OCI-LY7 (cell line): Measurements from ENCODE around the gene DENND1A. TPM values are rescaled to one million over a fixed set of nuclear protein-coding genes. Genes with fewer than 3 reads are reported as not detected.

Experiments
- BruUV-seq: library from RNA; stranded (reverse); fragments of 400-500 nt; replicated peaks from 2 replicates; lab custom pipeline; 2021; lab: Mats Ljungman, UMichigan
- CTCF ChIA-PET: fragments of 300-600 bp; sonication (Branson Sonifier 250); formaldehyde crosslinking; loops from one replicate; lab custom pipeline; 2022; ENCODE audit warnings: antibody characterized with exemption; ENCODE audit not compliant: unreplicated experiment; lab: Charles Lee
- POLR2A ChIA-PET: fragments of 300-600 bp; sonication (Branson Sonifier 250); formaldehyde crosslinking; loops from one replicate; lab custom pipeline; 2022; ENCODE audit warnings: antibody characterized with exemption; lab: Charles Lee
- DNase-seq: peaks from one replicate; pipeline ENCODE4 v3.0.0-alpha.2; 2015; ENCODE audit warnings: low spot score
- H2AFZ ChIP-seq: fragments of 200-600 bp; sonication (generic), shearing (Covaris generic); 2 replicates; pipeline ENCODE4 v1.6.1; 2014; ENCODE audit warnings: mild to moderate bottlenecking, antibody characterized with exemption, low read length, moderate library complexity
- H3K27ac ChIP-seq: fragments of 200-600 bp; sonication (generic); 2 replicates; pipeline ENCODE4 v1.5.1; 2014; ENCODE audit warnings: mixed run types, low read depth, mild to moderate bottlenecking, moderate library complexity, low read length, inconsistent platforms; ENCODE audit not compliant: poor library complexity, severe bottlenecking
- H3K36me3 ChIP-seq: fragments of 200-600 bp; sonication (generic); 2 replicates; pipeline ENCODE4 v1.6.1; 2014; ENCODE audit warnings: mild to moderate bottlenecking, antibody characterized with exemption, low read length, moderate library complexity, mixed read lengths; ENCODE audit not compliant: insufficient read depth
- H3K4me1 ChIP-seq: fragments of 200-600 bp; sonication (generic); 2 replicates; pipeline ENCODE4 v1.5.1; 2014; ENCODE audit warnings: mild to moderate bottlenecking, low read length; ENCODE audit not compliant: insufficient read depth, poor library complexity, severe bottlenecking
- H3K4me2 ChIP-seq: fragments of 200-600 bp; sonication (generic); 2 replicates; pipeline ENCODE4 v1.6.1; 2014; ENCODE audit warnings: mild to moderate bottlenecking, low read length
- H3K4me3 ChIP-seq: fragments of 200-600 bp; sonication (generic); 2 replicates; pipeline ENCODE4 v1.5.1; 2014; ENCODE audit warnings: mild to moderate bottlenecking, low read depth, low read length; ENCODE audit not compliant: poor library complexity, severe bottlenecking
- H3K79me2 ChIP-seq: fragments of 200-600 bp; sonication (generic); 2 replicates; pipeline ENCODE4 v1.6.1; 2016; ENCODE audit warnings: low read depth, mild to moderate bottlenecking, low read length, moderate library complexity, mixed read lengths; ENCODE audit not compliant: insufficient read depth
- H3K9me2 ChIP-seq: fragments of 200-600 bp; sonication (generic); 2 replicates; pipeline ENCODE4 v1.6.1; 2016; ENCODE audit warnings: mild to moderate bottlenecking, low read length, mixed read lengths; ENCODE audit not compliant: insufficient read depth
- H3K9me3 ChIP-seq: fragments of 200-600 bp; sonication (generic); 2 replicates; pipeline ENCODE4 v1.6.1; 2014; ENCODE audit warnings: mild to moderate bottlenecking, mixed run types, low read length, mixed read lengths
- H4K20me1 ChIP-seq: fragments of 200-600 bp; sonication (generic); 2 replicates; pipeline ENCODE4 v1.6.1; 2014; ENCODE audit warnings: mild to moderate bottlenecking, antibody characterized with exemption, low read length, moderate library complexity, mixed read lengths; ENCODE audit not compliant: insufficient read depth
- CTCF ChIP-seq: fragments of 200-600 bp; sonication (generic); conservative IDR thresholded peaks from 2 replicates; pipeline ENCODE4 v1.5.1; 2014; ENCODE audit warnings: mild to moderate bottlenecking, antibody characterized with exemption, low read length, moderate library complexity, mixed read lengths
- EZH2phosphoT487 ChIP-seq: fragments of 200-600 bp; sonication (generic); IDR thresholded peaks from 2 replicates; pipeline ENCODE4 v1.6.1; 2018; ENCODE audit warnings: low read depth, borderline replicate concordance, mild to moderate bottlenecking, mixed run types, antibody characterized with exemption, low read length, moderate library complexity, mixed read lengths
- intact Hi-C: fragments of 100-400 bp; cut with micrococcal nuclease; formaldehyde crosslinking; loops from one replicate; pipeline ENCODE4 v1.10.0; 2022; ENCODE audit not compliant: unreplicated experiment
- total RNA-seq, 2 experiments: library from RNA; depleted of rRNA in 1 of 2; stranded (reverse); fragments of >200 nt in 1 of 2; shearing (Covaris generic) in 1 of 2; gene quantifications; 2 replicates each; pipeline ENCODE4 v1.2.3, GENCODE V29; 2014 to 2022

The DENND1A gene
- total RNA-seq, 2 experiments from 2014 or later = 17.9 to 36.3 TPM

GRCh38 chr9:123876750-123877149, 53.2 kb downstream of the DENND1A start:
- TF ChIP-seq EZH2phosphoT487 = no peak
- CTCF ChIA-PET = no interaction called here
- Histone ChIP-seq H3K27ac (no peak overlapping the region), H3K9me3 (no peaks in the 10 kb centered on the region), H3K9me2 (no peaks in the 10 kb centered on the region), H3K4me3 (no peak overlapping the region), H4K20me1 (no peaks in the 10 kb centered on the region), H2AFZ (no peak overlapping the region), H3K79me2 (no peaks in the 10 kb centered on the region), H3K36me3 (peaks cover 18% of the 10 kb centered on the region), H3K4me2 (no peak overlapping the region), H3K4me1 (no peaks in the 10 kb centered on the region)
- DNase-seq = no peak
- intact Hi-C loops = no loop called here
- POLR2A ChIA-PET = no interaction called here
- no TSS peak for BruUV-seq

DNA sequence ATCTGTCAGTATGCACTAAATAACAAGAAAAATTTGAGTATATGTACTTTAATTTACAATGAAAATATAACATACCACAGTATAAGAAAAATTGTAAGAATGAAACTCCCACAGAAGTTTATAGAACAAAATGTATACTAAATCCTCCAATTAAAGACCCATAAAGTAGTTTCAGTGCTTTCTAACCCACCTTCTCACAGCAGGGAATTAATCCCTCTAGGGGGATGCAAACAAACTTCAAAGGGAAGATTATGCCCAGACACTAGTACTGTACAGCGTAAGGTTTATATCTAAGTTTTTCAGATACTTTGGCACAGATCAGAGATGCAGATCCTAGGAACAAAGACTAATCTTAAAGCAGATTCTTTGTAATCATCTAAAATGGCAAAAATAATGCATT, 57.2 kb downstream of the DENND1A start:
- intact Hi-C loops = no loop called here
- TF ChIP-seq CTCF = no peak
- CTCF ChIA-PET = no interaction called here

DNA sequence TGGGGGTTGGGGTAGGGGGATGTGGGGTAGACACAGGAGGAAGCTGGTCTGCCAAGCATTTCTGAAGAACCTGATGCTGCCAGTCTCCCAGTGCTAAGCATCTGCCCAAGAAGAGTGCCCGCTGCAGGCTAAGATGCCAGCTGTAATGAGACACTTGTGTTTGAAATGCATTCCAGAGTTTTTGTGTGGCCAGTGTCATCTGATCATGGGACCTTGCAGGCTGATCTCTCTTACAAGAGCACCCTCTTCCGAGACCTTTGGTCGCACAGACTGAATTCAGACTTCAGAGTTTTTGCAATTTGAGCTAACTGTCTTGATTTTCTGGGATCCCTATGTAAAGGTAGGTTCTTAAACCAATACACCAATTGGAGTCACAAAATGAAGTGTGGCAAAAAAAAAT, 58.1 kb downstream of the DENND1A start:
- CTCF ChIA-PET = no interaction called here
- TF ChIP-seq CTCF = no peak
- no peak for TF ChIP-seq EZH2phosphoT487
- no peak overlapping the region for H2AFZ ChIP-seq
- H3K79me2 ChIP-seq = no peaks in the 10 kb centered on the region
- no peaks in the 10 kb centered on the region for H3K9me2 ChIP-seq
- no peak overlapping the region for H3K27ac ChIP-seq
- H4K20me1 ChIP-seq = no peaks in the 10 kb centered on the region
- peaks cover 8% of the 10 kb centered on the region for H3K36me3 ChIP-seq
- no TSS peak for BruUV-seq
- intact Hi-C loops = no loop called here
- no peaks in the 10 kb centered on the region for H3K9me3 ChIP-seq
- DNase-seq = no peak
- H3K4me2 ChIP-seq = no peak overlapping the region
- POLR2A ChIA-PET = interaction anchor here (0.5 to 1.2 kb wide), 4 partner anchors 37 to 891 kb away, joined by 3 read pairs; no protein-coding TSS in a partner anchor
- H3K4me3 ChIP-seq = no peak overlapping the region
- peaks cover 8% of the 10 kb centered on the region for H3K4me1 ChIP-seq

More for the DNA sequence above, 57.2 kb downstream of the DENND1A start:
- H3K79me2 ChIP-seq = no peaks in the 10 kb centered on the region
- no peaks in the 10 kb centered on the region for H3K4me1 ChIP-seq
- no peak overlapping the region for H3K4me3 ChIP-seq
- no peak overlapping the region for H3K27ac ChIP-seq
- H2AFZ ChIP-seq = no peak overlapping the region
- H3K9me3 ChIP-seq = no peaks in the 10 kb centered on the region
- H4K20me1 ChIP-seq = no peaks in the 10 kb centered on the region
- BruUV-seq = no TSS peak
- H3K4me2 ChIP-seq = no peak overlapping the region
- no peaks in the 10 kb centered on the region for H3K9me2 ChIP-seq
- H3K36me3 ChIP-seq = peaks cover 12% of the 10 kb centered on the region
- DNase-seq = no peak
- POLR2A ChIA-PET = interaction anchor here (0.8 to 1.2 kb wide), 2 partner anchors 38 to 862 kb away, joined by 3 read pairs; no protein-coding TSS in a partner anchor
